Measurements from ENCODE around the gene NMRK1. TPM values are rescaled to one million over a fixed set of nuclear protein-coding genes. Genes with fewer than 3 reads are reported as not detected.

NMRK1 gene
- total RNA-seq, 2 experiments from 2014 or later = 17.0 to 33.2 TPM

DNA sequence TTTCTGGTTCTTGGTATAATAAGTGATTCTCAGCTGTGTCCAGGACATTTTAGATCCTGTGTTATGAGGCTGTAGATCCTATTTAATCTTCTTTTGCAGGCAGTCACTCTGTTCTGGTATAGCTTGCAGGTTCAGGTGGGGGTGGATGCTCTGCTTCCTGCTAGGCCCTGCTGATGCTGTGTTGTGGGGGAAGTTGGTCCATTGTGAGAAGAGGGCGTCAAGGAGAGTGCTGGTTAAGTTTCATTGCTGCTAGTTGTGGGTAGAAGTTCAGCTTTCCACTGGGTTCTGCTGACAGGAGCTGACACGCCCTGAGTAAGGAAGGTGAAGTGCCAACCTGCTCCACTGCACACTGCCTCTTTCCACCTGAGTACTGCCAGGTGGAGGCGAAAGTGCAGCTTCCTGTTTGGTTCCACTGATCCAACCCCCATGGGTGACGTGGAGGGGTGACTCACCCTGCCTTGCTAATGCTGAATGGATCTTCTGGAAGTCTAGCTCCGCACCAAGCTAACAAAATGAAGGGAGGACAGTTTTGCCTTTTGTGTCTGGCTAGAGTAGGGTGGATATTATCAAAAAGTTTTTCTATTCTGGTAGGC, 16.3 kb downstream of the NMRK1 start:
- BruUV-seq (replicated peaks) = no TSS peak
- Histone ChIP-seq H3K4me3 (ENCODE audit: low read depth, low read length, poor library complexity, severe bottlenecking) (no peak overlapping the region), H3K36me3 (ENCODE audit: insufficient read depth, low read length) (peaks cover 6% of the 10 kb centered on the region; the same call in 1 of the 2 replicates), H3K4me2 (ENCODE audit: low read length) (peak overlapping the region; percentile 27), H3K9me3 (ENCODE audit: low read length) (no peaks in the 10 kb centered on the region), H3K4me1 (ENCODE audit: insufficient read depth, low read length, poor library complexity, severe bottlenecking) (peaks cover 13% of the 10 kb centered on the region), H3K27ac (ENCODE audit: low read depth, low read length, poor library complexity, severe bottlenecking) (peak overlapping the region; percentile 4), H4K20me1 (ENCODE audit: insufficient read depth, low read length) (no peaks in the 10 kb centered on the region), H3K79me2 (ENCODE audit: insufficient read depth, low read depth, low read length) (no peaks in the 10 kb centered on the region), H2AFZ (ENCODE audit: low read length) (peak overlapping the region; percentile 12; the same call in 1 of the 2 replicates), H3K9me2 (ENCODE audit: insufficient read depth, low read length) (no peaks in the 10 kb centered on the region)
- peak; percentile 60 for DNase-seq (ENCODE audit: low spot score)
- intact Hi-C loops (cut with micrococcal nuclease; ENCODE audit: unreplicated experiment) = no loop called here
- no peak for TF ChIP-seq EZH2phosphoT487 (IDR thresholded peaks at IDR 0.05; ENCODE audit: borderline replicate concordance, low read depth, low read length)
- no peak for TF ChIP-seq CTCF (conservative IDR thresholded peaks at IDR 0.05; ENCODE audit: low read length)
- CTCF ChIA-PET (ENCODE audit: unreplicated experiment) = interaction anchor here (1.0 to 1.3 kb wide), 2 partner anchors 46 to 298 kb away, joined by 3 to 4 read pairs; no protein-coding TSS in a partner anchor
- POLR2A ChIA-PET = interaction anchor here (0.9 to 2.6 kb wide), 3 partner anchors 14 to 44 kb away, joined by 3 to 22 read pairs (median 6); partner anchors contain the start of gene CARNMT1

DNA sequence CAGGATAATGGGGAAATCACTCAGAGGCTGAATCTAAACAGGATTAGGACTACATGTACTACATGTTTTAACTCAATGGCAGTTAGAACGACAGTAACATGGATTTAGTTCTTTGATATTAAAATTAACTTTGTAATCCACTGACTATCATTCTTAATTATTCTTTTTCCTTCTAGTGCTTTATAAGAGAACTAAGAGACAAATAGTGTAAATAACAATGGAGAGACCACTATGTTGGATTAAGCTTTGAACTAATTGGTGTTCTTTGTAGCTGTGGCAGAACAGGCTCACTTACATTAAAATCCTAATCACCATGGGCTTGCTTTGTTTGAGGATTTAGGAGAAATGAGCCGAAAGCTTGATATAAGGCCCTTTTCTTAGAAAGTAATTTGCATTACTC, 18.8 kb downstream of the NMRK1 start:
- BruUV-seq (replicated peaks) = no TSS peak

More for the DNA sequence above, 18.8 kb downstream of the NMRK1 start:
- Histone ChIP-seq H2AFZ (ENCODE audit: low read length) (no peak overlapping the region), H3K4me2 (ENCODE audit: low read length) (no peak overlapping the region), H3K79me2 (ENCODE audit: insufficient read depth, low read depth, low read length) (no peaks in the 10 kb centered on the region), H3K9me3 (ENCODE audit: low read length) (no peaks in the 10 kb centered on the region), H3K4me3 (ENCODE audit: low read depth, low read length, poor library complexity, severe bottlenecking) (no peak overlapping the region), H3K27ac (ENCODE audit: low read depth, low read length, poor library complexity, severe bottlenecking) (no peak overlapping the region), H3K4me1 (ENCODE audit: insufficient read depth, low read length, poor library complexity, severe bottlenecking) (peaks cover 15% of the 10 kb centered on the region), H3K36me3 (ENCODE audit: insufficient read depth, low read length) (peaks cover 11% of the 10 kb centered on the region), H4K20me1 (ENCODE audit: insufficient read depth, low read length) (no peaks in the 10 kb centered on the region), H3K9me2 (ENCODE audit: insufficient read depth, low read length) (no peaks in the 10 kb centered on the region)
- CTCF ChIA-PET (ENCODE audit: unreplicated experiment) = no interaction called here
- DNase-seq (ENCODE audit: low spot score) = no peak
- intact Hi-C loops (cut with micrococcal nuclease; ENCODE audit: unreplicated experiment) = no loop called here
- no peak for TF ChIP-seq EZH2phosphoT487 (IDR thresholded peaks at IDR 0.05; ENCODE audit: borderline replicate concordance, low read depth, low read length)
- TF ChIP-seq CTCF (conservative IDR thresholded peaks at IDR 0.05; ENCODE audit: low read length) = no peak
- POLR2A ChIA-PET = interaction anchor here (1.1 to 2.3 kb wide), 4 partner anchors 15 to 57 kb away, joined by 4 to 6 read pairs (median 4); no protein-coding TSS in a partner anchor
